C1 segment of cervical spinal cord (tissue), 14 donors: ENCODE measurements around the gene CFAP74.

Source experiments
- DNase-seq, 14 donors: peaks; one replicate each; lab custom pipeline; 2025; lab: John Stamatoyannopoulos, UW

Gene CFAP74

DNA sequence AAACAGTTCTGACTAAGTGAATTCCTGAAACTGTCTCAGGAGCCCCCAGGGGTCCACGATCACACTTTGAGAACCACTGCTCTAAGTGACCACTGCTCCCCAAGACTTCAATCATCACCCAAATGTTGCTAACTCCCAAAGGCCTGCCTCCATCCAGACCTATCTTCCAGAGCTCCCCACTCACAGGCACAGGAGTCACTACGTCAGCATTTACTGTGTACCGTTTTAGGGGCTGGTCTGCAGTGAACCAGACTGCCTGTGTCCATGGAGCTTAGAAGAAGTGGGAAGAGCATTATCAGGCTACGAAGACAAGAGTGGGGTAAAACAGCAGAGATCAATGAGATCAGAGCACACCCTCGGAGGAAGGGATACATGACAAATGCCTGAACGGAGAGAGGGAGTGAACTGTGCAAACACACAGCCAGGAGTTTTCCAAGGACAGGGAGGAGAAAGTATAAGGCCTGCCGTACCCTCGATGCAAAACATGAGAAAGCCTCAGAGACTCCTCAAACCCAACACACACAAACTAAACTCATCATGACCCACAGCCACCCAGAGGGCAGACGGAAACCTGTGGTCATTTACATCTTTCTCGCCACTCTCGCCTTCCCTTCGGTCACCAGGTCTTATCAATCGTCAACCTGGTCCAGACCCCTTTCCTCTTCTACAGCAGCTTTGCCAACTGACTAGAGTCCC, 122.8 kb downstream of the CFAP74 start:
- DNase-seq: no peak

DNA sequence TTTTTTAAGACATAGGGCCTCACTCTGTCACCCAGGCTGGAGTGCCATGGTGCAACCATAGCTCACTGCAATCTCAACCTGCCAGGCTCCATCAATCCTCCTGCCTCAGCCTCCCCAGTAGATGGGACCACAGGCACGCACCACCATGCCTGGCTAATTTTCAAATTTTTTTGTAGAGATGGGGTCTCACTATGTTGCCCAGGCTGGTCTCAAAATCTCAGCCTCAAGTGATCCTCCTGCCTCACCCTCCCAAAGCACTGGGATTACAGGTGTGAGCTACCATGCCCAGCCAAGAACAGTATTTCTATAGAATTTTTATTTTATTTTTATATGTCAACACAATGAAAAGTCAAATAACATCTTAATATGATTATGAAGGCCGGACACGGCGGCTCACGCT, 123.6 kb downstream of the CFAP74 start:
- DNase-seq: no peak

DNA sequence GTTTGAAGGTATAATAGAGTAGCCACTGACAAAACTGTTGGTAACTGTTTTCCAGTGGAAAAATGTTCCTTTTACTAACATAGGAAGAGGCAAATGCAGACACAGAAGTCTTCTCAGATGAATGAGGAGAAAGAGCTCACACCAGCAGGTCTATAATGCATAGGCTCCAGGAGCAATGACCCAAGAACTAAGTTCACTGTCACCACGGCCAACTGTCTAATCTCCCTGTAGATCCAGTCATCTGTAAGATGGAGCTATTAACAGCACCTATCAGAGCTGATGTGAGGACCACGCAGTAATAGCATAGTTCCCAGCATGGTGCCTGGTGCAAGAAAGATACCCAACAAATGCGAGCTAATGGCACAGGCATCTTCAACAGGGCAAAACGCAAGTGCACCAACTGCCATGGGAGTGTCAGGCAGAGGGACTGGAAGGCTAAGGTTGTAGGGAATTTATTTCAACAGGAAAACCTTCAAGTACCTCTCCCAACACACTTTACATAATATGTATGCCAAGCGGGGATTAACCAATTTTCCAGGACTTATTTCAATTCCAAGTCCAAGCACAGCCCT, 125.6 kb downstream of the CFAP74 start:
- no peak for DNase-seq

DNA sequence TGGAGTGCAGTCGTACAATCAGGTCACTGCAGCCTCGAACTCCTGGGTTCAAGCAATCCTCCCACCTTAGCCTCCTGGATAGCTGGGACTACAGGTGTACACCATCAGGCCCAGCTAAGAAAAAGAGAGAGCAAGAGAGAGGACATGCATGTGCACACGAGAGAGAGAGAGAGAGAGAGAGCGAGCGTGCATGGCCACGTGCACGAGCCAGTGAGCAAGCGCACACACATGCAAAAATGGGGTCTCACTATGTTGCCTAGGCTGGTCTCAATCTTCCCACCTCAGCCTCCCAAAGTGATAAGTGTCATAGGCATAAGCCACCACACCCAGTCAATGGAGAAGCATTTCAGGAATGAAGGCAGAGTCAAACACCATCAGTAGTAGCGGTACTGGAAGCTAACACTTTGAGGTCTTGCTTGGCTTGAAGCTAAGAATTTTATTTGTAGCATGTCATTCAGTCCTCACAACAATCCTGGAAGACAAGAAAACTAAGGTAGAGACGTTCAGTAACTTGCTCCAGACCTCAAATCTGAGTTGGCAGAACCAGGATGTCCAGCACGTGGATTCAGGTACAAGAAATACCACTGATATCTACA, 127.2 kb downstream of the CFAP74 start:
- DNase-seq: no peak

DNA sequence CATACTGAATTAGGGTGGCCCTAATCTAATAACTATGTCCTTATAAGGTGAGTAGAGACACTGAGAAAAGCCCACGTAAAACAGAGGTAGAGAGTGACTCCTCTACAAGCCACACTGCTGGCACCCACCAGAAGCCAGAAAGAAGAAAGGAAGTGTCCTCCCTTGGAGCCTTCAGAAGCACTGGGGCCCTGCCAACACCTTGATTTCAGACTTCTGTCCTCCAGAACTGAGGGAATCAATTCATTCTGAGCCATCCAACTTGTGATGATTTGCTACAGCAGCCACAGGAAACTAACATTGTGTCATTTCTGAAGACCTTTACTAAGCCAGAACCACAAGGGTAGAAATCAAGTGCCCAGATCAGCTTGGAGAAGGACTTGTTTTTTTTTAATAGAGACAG, 127.7 kb downstream of the CFAP74 start:
- no peak for DNase-seq

DNA sequence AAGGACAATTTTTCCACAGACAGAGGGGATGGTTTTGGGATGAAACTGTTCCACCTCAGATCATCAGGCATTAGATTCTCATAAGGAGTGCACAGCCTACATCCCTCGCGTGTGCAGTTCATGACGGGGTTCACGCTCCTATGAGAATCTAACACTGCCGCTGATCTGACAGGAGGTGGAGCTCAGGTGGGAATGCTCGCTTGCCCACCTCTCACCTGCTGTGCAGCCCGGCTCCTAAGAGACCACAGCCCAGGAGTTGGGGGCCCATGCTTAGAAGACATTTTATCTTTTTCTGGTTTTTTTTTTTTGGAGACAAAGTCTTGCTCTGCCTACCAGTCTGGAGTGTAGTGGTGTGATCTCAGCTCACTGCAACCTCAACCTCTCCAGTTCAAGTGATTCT, 128.7 kb downstream of the CFAP74 start:
- no peak for DNase-seq

DNA sequence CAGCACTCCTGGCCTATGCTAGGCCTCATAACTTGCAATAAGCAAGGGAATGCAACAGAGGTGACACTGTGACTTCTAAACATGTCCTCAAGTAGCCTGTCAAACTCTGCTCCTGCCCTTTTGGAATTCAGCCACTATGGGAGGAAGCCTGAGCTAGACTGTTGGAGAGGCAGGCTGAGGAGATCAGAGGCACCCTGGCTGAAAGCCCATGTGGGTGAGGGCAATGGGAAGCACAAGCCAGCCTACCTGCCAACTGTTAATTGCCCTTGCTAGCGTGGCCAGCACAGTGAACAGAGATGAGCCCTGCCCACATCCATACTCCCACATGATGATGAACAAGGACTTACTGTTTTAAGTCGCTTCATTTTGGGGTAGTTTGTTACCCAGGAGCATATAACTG, 130.4 kb downstream of the CFAP74 start:
- peak in 2 of 14 donors; percentile 20 to 85 for DNase-seq

DNA sequence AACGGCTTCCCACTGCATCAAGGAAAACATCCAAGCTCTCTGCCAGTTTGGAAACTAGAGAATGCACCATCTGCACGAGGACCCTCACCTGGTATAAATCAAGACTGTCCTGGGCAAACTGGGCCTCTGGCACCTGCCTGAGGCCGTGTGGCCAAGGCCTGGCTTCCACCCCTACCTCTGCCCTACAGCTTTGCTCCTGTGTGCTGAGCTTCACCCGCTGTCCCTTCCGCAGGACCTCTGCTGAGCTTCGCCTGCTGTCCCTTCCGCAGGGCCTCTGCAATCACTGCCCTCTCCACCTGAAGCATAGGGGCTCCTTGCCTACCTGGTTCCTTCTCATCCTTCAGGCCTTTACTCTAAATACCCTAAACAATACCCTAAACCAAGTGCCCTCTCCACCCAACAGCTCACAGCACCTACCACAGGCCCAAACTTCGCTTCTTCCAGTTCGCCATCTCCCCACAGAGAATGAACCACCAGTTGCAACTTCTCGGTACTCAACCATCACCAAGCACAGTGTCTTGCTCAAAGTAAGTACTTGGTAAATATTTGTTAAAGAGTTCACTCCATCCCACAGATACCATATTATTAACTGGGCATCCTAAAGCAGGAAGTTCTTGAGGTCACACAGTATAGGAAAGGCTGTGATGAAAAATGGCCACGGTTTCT, 131.1 kb downstream of the CFAP74 start:
- DNase-seq: no peak
